HepG2 (cell line): Measurements from ENCODE around the gene BCAS1. TPM values are rescaled to one million over a fixed set of nuclear protein-coding genes. Genes with fewer than 3 reads are reported as not detected.

Source experiments
- ATAC-seq: fragments of 200-7000 bp; cut with Tn5 transposase; 3 replicates; pipeline ENCODE4 v1.9.1; 2020; ENCODE audit warnings: mild to moderate bottlenecking, moderate library complexity
- BruUV-seq: library from RNA; stranded (reverse); fragments of 400-500 nt; replicated peaks from 2 replicates; lab custom pipeline; 2021; lab: Mats Ljungman, UMichigan
- CTCF ChIA-PET: fragments of 300-600 bp; formaldehyde crosslinking; extraction: SDS; loops from one replicate; lab custom pipeline; 2021; ENCODE audit warnings: low total read pairs, inconsistent platforms, low intra/inter-chr PET ratio; lab: Yijun Ruan, JAX
- POLR2A ChIA-PET: fragments of 350-600 bp; sonication (Branson Sonifier 250); formaldehyde crosslinking; loops from one replicate; lab custom pipeline; 2020; ENCODE audit warnings: antibody characterized with exemption, inconsistent platforms; lab: Yijun Ruan, JAX
- DNase-seq: peaks from one replicate; pipeline ENCODE4 v3.0.0-alpha.2; 2015; ENCODE audit warnings: low spot score
- FAIRE-seq: peaks from 3 replicates; lab custom pipeline; 2011; peaks lifted over from hg19 to GRCh38; lab: Jason Lieb, UNC
- H2AFZ ChIP-seq: one replicate; pipeline ENCODE4 v1.6.1; 2011; ENCODE audit warnings: low read length, inconsistent platforms
- H3K27ac ChIP-seq: fragments of 300-600 bp; 3 replicates; pipeline ENCODE4 v1.8.0; 2011; ENCODE audit warnings: mixed run types, mild to moderate bottlenecking, mixed read lengths, low read length, inconsistent platforms; ENCODE audit not compliant: insufficient read depth; ENCODE audit errors: extremely low read length
- H3K27me3 ChIP-seq, 2 experiments: fragments of 200-600 bp in 1 of 2; 2 replicates in 1 of 2; 3 replicates in 1 of 2; pipeline versions ENCODE4 v1.6.0 to v1.8.0; 2011; ENCODE audit warnings: low read length in 2 of 2, mild to moderate bottlenecking in 2 of 2, moderate library complexity in 2 of 2, inconsistent platforms in 1 of 2; ENCODE audit not compliant: insufficient read depth in 2 of 2, control insufficient read depth in 1 of 2
- H3K36me3 ChIP-seq, 2 experiments: fragments of 200-600 bp in 1 of 2; replicated peaks in 1 of 2; 2 replicates in 1 of 2; 3 replicates in 1 of 2; pipeline versions ENCODE4 v1.5.1 to v1.8.0; 2011; ENCODE audit warnings: low read length in 2 of 2, inconsistent platforms in 1 of 2; ENCODE audit not compliant: insufficient read depth in 2 of 2, control insufficient read depth in 1 of 2
- H3K4me1 ChIP-seq: 2 replicates; pipeline ENCODE4 v1.5.1; 2012; ENCODE audit warnings: low read length, inconsistent platforms; ENCODE audit not compliant: insufficient read depth
- H3K4me2 ChIP-seq: 2 replicates; pipeline ENCODE4 v1.6.0; 2011; ENCODE audit warnings: low read depth, low read length, inconsistent platforms
- H3K4me3 ChIP-seq, 3 experiments: fragments of 200-600 bp in 1 of 3; sonication (generic), shearing (Covaris generic) in 1 of 3; replicated peaks in 1 of 3; 2 replicates each; pipeline ENCODE4 v1.5.1; 2011 to 2016; ENCODE audit warnings: low read length in 3 of 3, inconsistent platforms in 2 of 3, low read depth in 2 of 3, mild to moderate bottlenecking in 2 of 3, control low read depth in 1 of 3, mixed read lengths in 1 of 3; ENCODE audit not compliant: insufficient read depth in 1 of 3
- H3K79me2 ChIP-seq: one replicate; pipeline ENCODE4 v1.6.1; 2011; ENCODE audit warnings: low read length, inconsistent platforms; ENCODE audit not compliant: insufficient read depth
- H3K9ac ChIP-seq: 2 replicates; pipeline ENCODE4 v1.6.0; 2011; ENCODE audit warnings: mild to moderate bottlenecking, low read depth, low read length, inconsistent platforms; ENCODE audit not compliant: insufficient read depth
- H3K9me3 ChIP-seq: 2 replicates; pipeline ENCODE4 v1.5.1; 2012; ENCODE audit warnings: mild to moderate bottlenecking, low read length
- H4K20me1 ChIP-seq: 2 replicates; pipeline ENCODE4 v1.6.0; 2011; ENCODE audit warnings: inconsistent platforms, mild to moderate bottlenecking, low read length, moderate library complexity; ENCODE audit not compliant: insufficient read depth
- AHR ChIP-seq: IDR thresholded peaks from 2 replicates; pipeline ENCODE4 v1.6.1; 2018; ENCODE audit warnings: missing genetic modification reagents, missing compliant biosample characterization
- CHD2 ChIP-seq: IDR thresholded peaks from 2 replicates; pipeline ENCODE4 v1.6.1; 2011; ENCODE audit warnings: low read depth, low read length, improper control_type of control experiment
- KAT8 ChIP-seq: IDR thresholded peaks from 2 replicates; pipeline ENCODE4 v1.6.1; 2016; ENCODE audit warnings: missing genetic modification reagents, missing compliant biosample characterization
- PAWR ChIP-seq: sonication (generic); formaldehyde crosslinking; IDR thresholded peaks from 2 replicates; pipeline ENCODE4 v1.4.0; 2020; ENCODE audit warnings: missing genetic modification reagents, mild to moderate bottlenecking, borderline replicate concordance
- POLR2A ChIP-seq, 2 experiments: IDR thresholded peaks; 2 replicates each; pipeline ENCODE4 v1.6.1; 2011; ENCODE audit warnings: low read depth in 2 of 2, low read length in 2 of 2, mild to moderate bottlenecking in 1 of 2, moderate library complexity in 1 of 2; ENCODE audit not compliant: insufficient read depth in 1 of 2
- RAD51 ChIP-seq: fragments of 450-650 bp; IDR thresholded peaks from 2 replicates; pipeline ENCODE4 v1.6.1; 2016; ENCODE audit warnings: borderline replicate concordance
- RCOR2 ChIP-seq: IDR thresholded peaks from 2 replicates; pipeline ENCODE4 v1.6.1; 2016; ENCODE audit warnings: missing biosample characterization, missing genetic modification reagents
- TAF15 ChIP-seq: fragments of 200-400 bp; formaldehyde crosslinking; IDR thresholded peaks from one replicate; pipeline ENCODE4 v1.6.1; 2018; ENCODE audit warnings: mild to moderate bottlenecking, low read depth, low read length; ENCODE audit not compliant: poor library complexity, severe bottlenecking
- TMF1 ChIP-seq: sonication (generic); formaldehyde crosslinking; IDR thresholded peaks from 2 replicates; pipeline ENCODE4 v1.8.1; 2022; ENCODE audit warnings: low read depth, missing genetic modification reagents
- ZBTB7B ChIP-seq: sonication (generic); formaldehyde crosslinking; IDR thresholded peaks from 2 replicates; pipeline ENCODE4 v1.4.0; 2020; ENCODE audit warnings: missing genetic modification reagents
- ZC3H13 ChIP-seq: sonication (generic); formaldehyde crosslinking; IDR thresholded peaks from 2 replicates; pipeline ENCODE4 v1.8.1; 2023; ENCODE audit warnings: mild to moderate bottlenecking, missing genetic modification reagents, moderate library complexity
- ZNF101 ChIP-seq: sonication (generic); formaldehyde crosslinking; IDR thresholded peaks from 2 replicates; pipeline ENCODE4 v1.4.0; 2020; ENCODE audit warnings: mild to moderate bottlenecking, low read depth, missing genetic modification reagents, borderline replicate concordance
- ZNF614 ChIP-seq: IDR thresholded peaks from 2 replicates; pipeline ENCODE4 v1.6.1; 2018; ENCODE audit warnings: missing biosample characterization, missing genetic modification reagents, inconsistent platforms, borderline replicate concordance
- ZNF768 ChIP-seq: sonication (generic); formaldehyde crosslinking; IDR thresholded peaks from 2 replicates; pipeline ENCODE4 v1.4.0; 2020; ENCODE audit warnings: missing genetic modification reagents
- ZNF883 ChIP-seq: sonication (generic); formaldehyde crosslinking; IDR thresholded peaks from 2 replicates; pipeline ENCODE4 v1.5.1; 2020; ENCODE audit warnings: mild to moderate bottlenecking, missing genetic modification reagents; ENCODE audit errors: not compliant biosample characterization
- WGBS: methylation state at CpG from one replicate; pipeline ENCODE4 v1.1.6; 2017; ENCODE audit warnings: low lambda C conversion rate; 5-methylcytosine and 5-hydroxymethylcytosine counted together
- in situ Hi-C: cut with HindIII; loops from 2 replicates; pipeline ENCODE4 v1.10.0; 2017; ENCODE audit warnings: low pct_unique_long_range_greater_than_20kb; ENCODE audit not compliant: extremely low pct_ligation_motif_present
- intact Hi-C: fragments of 100-400 bp; cut with micrococcal nuclease; formaldehyde crosslinking; loops from one replicate; pipeline ENCODE4 v1.10.0; 2022; ENCODE audit not compliant: unreplicated experiment
- polyA plus RNA-seq, 8 experiments: library from polyadenylated mRNA; depleted of rRNA in 3 of 8; stranded (reverse) in 7 of 8; unstranded in 1 of 8; fragments of >200 nt; fragmentation: Illumina TruSeq in 4 of 8; extraction: Trizol in 4 of 8; gene quantifications; 2 replicates each; pipeline versions ENCODE4 v1.2.1 to v1.2.3, GENCODE V29; 2011 to 2016; ENCODE audit warnings: low read depth in 4 of 8, missing spikeins in 1 of 8, mixed read lengths in 1 of 8; ENCODE audit not compliant: insufficient read depth in 1 of 8
- total RNA-seq, 5 experiments: library from RNA; depleted of rRNA; stranded (reverse); fragments of >200 nt; fragmentation: Illumina TruSeq; extraction: Trizol; gene quantifications; 2 replicates each; pipeline ENCODE4 v1.2.3, GENCODE V29; 2016; ENCODE audit warnings: low read depth in 1 of 5
- TF ChIP-seq, protein P1 (sequence below): sonication (generic); formaldehyde crosslinking; IDR thresholded peaks from 2 replicates; pipeline ENCODE4 v1.5.1; 2020; ENCODE audit warnings: mild to moderate bottlenecking, missing genetic modification reagents, borderline replicate concordance

The BCAS1 gene
- total and polyA plus RNA-seq, 2 of the 13 experiments (the other 11 are each of a cell fraction or from before 2014, with no cell fraction given), result 0.55 to 0.91 TPM

- TF ChIP-seq RCOR2 (peak; percentile 44; the same call in 1 of the 2 replicates), RAD51 (no peak), TMF1 (no peak), PAWR (CRISPR knock-in tag) (no peak), ZC3H13 (CRISPR knock-in tag) (no peak), ZNF101 (0 out of 2 replicates have a peak, but pooled peaks have one; percentile 9), TAF15 (no peak), POLR2A (IDR thresholded peaks at IDR 0.05; ENCODE audit: insufficient read depth in 1 of 2, low read depth in 2 of 2, low read length in 2 of 2) (no peak), KAT8 (CRISPR knock-in tag) (no peak)
- TF ChIP-seq, protein P1, sequence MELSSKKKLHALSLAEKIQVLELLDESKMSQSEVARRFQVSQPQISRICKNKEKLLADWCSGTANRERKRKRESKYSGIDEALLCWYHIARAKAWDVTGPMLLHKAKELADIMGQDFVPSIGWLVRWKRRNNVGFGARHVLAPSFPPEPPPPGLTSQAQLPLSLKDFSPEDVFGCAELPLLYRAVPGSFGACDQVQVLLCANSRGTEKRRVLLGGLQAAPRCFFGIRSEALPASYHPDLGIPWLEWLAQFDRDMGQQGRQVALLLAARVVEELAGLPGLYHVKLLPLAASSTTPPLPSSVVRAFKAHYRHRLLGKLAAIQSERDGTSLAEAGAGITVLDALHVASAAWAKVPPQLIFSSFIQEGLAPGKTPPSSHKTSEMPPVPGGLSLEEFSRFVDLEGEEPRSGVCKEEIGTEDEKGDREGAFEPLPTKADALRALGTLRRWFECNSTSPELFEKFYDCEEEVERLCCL, result 0 out of 2 replicates have a peak, but pooled peaks have one; percentile 72
- TF ChIP-seq, all 625 proteins: peak for 26
Observed at GRCh38 chr20:54116550-54117235, 46.3 kb upstream of the BCAS1 start (continued).

GRCh38 chr20:54115172-54115854 lies 44.9 kb upstream of the BCAS1 start:
- intact Hi-C loops, result loop anchor here (1.0 kb wide), 1 partner anchor 8 kb away; no protein-coding TSS in a partner anchor
- 90% methylated on average over 15 of the region's 15 CpGs for WGBS
- POLR2A ChIA-PET, result interaction anchor here (0.7 to 6.9 kb wide), 8 partner anchors 8 to 521 kb away, joined by 3 to 145 read pairs (median 4); partner anchors contain the start of gene ZNF217
- FAIRE-seq, result no peak
- H3K9me3 ChIP-seq, result 0 out of 2 replicates have a peak, but pooled peaks cover 4% of the 10 kb centered on the region
- no peak overlapping the region for H2AFZ ChIP-seq
- H3K36me3 ChIP-seq, result no peaks in the 10 kb centered on the region
- CTCF ChIA-PET, result interaction anchor here (1.5 to 1.6 kb wide), 2 partner anchors 12 to 80 kb away, joined by 5 read pairs; no protein-coding TSS in a partner anchor
- TSS peak; percentile 85 for BruUV-seq
- peak overlapping the region; percentile 83 for H3K27ac ChIP-seq
- peak overlapping the region; percentile 50 for H3K9ac ChIP-seq
- in situ Hi-C loops, result no loop called here
- no peaks in the 10 kb centered on the region for H3K79me2 ChIP-seq
- H3K4me2 ChIP-seq, result peak overlapping the region; percentile 37
- no peaks in the 10 kb centered on the region for H3K27me3 ChIP-seq
- H4K20me1 ChIP-seq, result no peaks in the 10 kb centered on the region
- peak; percentile 31 for ATAC-seq
- H3K4me3 ChIP-seq, result no peak overlapping the region; a peak in 1 of 6 replicates
- H3K4me1 ChIP-seq, result peaks cover 96% of the 10 kb centered on the region
- DNase-seq, result no peak
- TF ChIP-seq CHD2 (0 out of 2 replicates have a peak, but pooled peaks have one; percentile 10), ZNF614 (CRISPR knock-in tag) (0 out of 2 replicates have a peak, but pooled peaks have one; percentile 33), ZBTB7B (CRISPR knock-in tag) (0 out of 2 replicates have a peak, but pooled peaks have one; percentile 13), ZNF883 (peak; percentile 78), ZNF768 (peak; percentile 57; the same call in 1 of the 2 replicates), AHR (CRISPR knock-in tag) (peak; percentile 26; the same call in 1 of the 2 replicates)
